ENCODE measurements around the gene MON1A.

DNA sequence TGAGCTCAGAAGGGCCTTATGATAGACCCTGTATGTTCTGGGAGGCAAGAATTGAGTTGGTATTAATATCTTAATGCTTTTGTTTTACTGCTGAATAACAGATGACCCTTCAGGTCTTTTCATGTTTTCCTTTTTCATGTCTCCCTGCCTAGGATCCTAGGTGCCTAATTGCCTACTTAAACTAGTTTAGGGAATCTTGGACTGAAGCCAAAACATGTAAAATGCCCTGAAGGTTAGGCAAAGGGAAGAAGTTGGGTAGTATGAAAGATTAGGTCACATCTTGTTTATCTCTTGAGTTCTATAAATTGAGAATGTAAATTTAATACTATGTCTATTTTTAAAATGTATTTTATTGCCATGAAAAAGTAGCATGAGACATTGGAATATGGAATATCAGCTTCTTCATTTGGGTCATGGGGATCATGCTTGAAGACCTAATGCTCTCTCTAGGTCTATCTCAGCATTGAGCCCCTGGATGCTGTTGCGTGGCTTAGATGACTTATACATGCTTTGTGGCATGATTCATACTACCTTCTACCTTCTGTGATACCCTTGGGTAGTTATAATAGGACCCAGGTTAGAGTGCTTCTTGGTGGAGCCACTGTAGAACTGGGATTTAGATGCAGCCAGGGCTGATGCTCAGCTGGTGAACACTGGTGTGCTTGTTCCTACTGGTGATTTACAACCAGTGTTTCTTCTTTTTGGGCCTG, 36.8 kb upstream of the MON1A start:
- TF ChIP-seq, protein P1, sequence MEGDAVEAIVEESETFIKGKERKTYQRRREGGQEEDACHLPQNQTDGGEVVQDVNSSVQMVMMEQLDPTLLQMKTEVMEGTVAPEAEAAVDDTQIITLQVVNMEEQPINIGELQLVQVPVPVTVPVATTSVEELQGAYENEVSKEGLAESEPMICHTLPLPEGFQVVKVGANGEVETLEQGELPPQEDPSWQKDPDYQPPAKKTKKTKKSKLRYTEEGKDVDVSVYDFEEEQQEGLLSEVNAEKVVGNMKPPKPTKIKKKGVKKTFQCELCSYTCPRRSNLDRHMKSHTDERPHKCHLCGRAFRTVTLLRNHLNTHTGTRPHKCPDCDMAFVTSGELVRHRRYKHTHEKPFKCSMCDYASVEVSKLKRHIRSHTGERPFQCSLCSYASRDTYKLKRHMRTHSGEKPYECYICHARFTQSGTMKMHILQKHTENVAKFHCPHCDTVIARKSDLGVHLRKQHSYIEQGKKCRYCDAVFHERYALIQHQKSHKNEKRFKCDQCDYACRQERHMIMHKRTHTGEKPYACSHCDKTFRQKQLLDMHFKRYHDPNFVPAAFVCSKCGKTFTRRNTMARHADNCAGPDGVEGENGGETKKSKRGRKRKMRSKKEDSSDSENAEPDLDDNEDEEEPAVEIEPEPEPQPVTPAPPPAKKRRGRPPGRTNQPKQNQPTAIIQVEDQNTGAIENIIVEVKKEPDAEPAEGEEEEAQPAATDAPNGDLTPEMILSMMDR (IDR thresholded peaks at IDR 0.05; ENCODE audit: insufficient read depth, low read depth, low read length), result no peak
- TF ChIP-seq EZH2 (IDR thresholded peaks at IDR 0.05; ENCODE audit: insufficient read depth, low read length), result no peak
